NT2/D1 (cell line): ENCODE results near the gene PRKN.

Experiments used
- SUZ12 ChIP-seq: IDR thresholded peaks from 2 replicates; pipeline ENCODE4 v1.6.1; 2011; ENCODE audit not compliant: insufficient read length, insufficient read depth; ENCODE audit errors: extremely low read depth
- YY1 ChIP-seq: IDR thresholded peaks from 2 replicates; pipeline ENCODE4 v1.6.1; 2011; ENCODE audit not compliant: insufficient read length, insufficient read depth
- ZNF274 ChIP-seq: IDR thresholded peaks from 2 replicates; pipeline ENCODE4 v1.6.1; 2011; ENCODE audit warnings: mild to moderate bottlenecking, low read depth, low read length

DNA sequence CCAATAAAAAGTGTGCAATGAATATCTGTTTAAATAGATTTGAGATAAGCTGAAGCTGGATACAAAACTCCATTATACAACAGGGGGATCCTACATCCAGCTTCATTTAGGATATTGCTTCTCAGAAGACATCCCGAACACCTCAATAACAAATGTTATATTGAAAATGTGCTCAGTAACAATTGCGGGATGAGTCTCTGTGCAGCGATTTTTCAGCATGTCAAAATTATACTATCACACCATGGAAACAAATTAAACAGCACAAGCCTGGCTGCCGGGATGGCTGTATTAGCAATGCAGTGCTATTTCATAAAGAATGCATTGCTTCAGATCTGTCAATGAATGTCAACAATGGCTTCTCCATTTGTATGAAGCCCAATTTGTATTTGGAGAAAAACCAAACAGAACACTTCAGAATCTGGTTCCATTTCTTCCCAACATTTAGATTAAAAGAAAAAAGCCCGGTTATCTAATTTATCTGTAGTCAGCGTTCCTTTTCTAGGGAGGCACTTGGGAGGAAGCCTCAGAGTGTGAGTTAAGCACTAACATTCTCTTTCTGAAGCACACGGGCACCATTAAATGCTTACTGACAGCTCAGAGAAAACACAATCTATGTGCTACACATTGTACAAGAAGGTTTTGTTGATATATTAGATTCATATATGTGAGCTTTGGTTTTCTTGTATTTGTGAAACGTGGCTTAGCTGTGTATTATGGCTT, 1142.8 kb downstream of the PRKN start:
- TF ChIP-seq YY1 = no peak
- TF ChIP-seq ZNF274 = no peak
- TF ChIP-seq SUZ12 = no peak
